Activated T-cell treated with anti-CD3 and anti-CD28 coated beads for 1 hour (primary cell): ENCODE measurements around the gene DYDC2.

Experiments
- DNase-seq: peaks from one replicate; pipeline ENCODE4 v3.0.0-alpha.2; 2020; ENCODE audit warnings: low read depth

DYDC2 gene

DNA sequence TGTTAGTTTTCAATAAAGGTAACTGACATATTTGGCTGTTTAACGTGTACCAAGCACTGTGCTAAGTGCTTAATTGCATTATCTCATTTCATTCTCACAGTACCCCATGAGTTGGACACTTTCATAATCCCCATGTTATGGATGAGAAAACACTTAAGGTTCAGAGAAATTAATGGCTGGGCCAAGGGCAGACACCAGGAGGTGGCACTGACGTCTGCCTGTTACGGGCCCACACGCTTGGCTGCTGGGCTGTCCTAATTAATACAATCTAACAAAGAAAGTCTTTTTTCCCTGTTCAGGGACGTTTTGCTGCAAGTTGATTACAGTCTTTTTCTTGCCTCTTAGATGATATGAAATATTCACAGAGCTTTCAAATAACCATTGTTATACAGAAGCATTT, 16.1 kb downstream of the DYDC2 start:
- no peak for DNase-seq

DNA sequence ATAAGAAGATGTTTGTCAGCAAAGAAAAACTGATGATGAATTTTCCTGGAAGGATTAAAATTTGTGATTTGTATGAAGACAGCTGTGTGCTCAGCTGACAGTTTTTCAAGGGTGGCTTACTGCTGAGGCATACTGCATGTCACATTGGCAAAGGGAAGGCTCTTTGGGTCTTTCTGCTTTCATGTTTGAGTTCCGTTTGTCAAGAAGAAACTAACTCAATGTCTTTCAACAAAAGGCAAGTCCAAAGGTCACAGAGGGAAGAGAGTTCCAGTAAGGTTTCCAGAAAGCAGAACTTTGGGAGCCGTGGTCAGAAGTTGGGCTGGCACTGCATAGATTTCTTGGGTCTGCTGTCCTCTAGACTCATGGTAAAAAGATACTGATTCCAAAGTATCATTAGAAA, 16.9 kb downstream of the DYDC2 start:
- no peak for DNase-seq

DNA sequence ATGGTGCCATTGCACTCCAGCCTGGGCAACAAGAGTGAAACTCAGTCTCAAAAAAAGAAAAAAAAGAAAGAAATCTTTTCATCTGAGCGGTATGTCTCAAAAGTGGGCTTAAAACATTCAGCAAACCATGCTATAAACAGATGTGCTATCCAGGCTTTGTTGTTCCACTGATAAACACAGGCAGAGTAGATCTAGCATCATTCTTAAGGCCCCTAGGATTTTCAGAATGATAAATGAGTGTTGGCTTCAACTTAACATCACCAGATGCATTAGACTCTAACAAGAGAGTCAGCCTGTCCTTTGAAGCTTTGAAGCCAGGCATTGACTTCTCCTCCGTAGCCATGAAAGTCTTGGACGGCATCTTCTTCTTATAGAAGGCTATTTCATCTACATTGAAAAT, 23.1 kb downstream of the DYDC2 start:
- DNase-seq = no peak

DNA sequence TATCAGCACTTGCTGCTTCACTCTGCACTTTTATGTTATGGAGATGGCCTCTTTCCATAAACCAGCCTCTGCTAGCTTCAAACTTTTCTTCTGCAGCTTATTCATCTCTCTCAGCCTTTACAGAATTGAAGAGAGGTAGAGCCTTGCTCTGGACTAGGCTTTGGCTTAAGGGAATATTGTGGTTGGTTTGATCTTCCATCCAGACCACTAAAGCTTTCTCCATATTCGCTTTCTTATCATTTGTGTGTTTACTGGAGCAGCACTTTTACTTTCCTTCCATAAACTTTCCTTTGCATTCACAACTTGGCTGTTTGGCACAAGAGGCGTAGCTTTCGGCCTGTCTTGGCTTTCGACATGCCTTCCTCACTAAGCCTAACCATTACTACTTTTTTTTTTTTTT, 23.6 kb downstream of the DYDC2 start:
- DNase-seq = no peak

DNA sequence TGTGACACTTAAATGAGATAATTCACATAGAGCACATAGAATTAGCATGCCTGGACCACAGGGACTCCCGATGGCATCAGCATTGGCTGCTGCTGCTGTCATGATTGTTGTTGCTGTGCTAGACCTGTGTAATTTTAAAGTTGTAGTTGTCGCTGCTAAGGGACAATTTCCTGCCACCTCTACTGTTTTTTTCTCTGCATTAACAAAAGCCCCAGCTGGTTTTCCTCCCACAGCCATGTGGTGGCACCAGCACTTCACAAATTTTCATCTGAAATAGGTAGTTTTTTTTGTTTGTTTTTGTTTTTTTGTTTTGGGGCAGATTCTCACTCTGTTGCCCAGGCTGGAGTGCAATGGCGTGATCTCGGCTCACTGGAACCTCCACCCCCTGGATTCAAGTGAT, 26.4 kb downstream of the DYDC2 start:
- peak; percentile 11 for DNase-seq

DNA sequence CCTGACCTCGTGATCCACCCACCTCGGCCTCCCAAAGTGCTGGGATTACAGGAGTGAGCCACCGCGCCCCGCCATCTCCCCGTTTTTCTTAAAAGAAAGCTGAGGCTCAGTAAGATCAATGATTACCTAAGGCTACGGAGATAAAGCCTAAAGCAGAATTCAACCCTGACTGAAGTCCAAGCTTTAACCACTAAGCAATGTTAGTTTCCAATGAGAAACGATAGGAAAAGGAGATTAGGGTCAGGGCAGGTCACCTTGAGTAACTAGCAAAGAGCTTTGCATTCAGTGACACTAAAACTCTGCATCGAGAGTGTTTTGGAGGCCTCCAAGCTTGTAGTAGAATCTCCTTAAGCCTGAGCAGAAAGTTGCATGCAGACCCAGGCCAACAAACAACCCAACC, 34.2 kb downstream of the DYDC2 start:
- DNase-seq = no peak

DNA sequence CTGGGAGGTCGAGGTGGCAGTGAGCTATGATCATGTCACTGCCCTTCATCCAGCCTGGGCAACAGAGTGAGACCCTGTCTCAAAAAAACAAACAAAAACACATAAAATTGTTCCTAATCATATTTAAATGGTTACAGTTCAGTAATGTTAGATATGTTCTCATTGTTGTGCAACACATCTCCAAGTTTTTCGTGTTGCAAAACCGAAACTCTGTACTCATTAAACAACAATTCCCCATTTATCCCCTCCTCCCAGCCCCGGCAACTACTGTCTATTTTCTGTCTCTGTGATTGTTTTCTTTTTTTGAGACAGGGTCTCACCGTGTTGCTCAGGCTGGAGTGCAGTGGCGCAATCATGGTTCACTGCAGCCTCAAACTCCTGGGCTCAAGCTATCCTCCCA, 35.7 kb downstream of the DYDC2 start:
- no peak for DNase-seq

DNA sequence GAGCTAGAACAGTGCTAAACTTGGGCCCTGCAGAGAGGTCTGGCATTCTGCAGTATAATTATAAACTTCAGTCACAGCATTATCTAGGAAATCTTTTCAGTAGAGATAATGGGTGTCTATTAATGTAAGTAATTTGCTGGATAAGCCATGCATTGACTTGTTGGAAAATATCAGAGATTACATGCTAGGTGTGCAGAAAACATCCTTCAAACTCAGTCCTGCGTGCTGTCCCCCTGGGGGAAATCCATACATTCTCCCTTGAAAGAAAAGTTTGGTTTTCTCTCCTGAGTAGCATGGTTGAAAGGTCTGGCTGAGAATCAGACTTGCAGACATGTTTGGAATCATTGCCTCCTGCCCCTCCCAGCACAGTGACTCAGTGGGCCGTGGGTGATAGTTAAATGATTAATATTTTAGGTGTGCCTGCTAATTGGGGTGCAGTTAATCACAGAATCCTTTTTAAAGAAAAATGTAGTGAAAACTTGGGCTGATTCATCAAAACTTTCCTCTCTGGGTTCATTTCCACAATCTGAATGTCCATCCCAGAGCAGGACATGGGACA, 37.9 kb downstream of the DYDC2 start:
- DNase-seq = no peak

DNA sequence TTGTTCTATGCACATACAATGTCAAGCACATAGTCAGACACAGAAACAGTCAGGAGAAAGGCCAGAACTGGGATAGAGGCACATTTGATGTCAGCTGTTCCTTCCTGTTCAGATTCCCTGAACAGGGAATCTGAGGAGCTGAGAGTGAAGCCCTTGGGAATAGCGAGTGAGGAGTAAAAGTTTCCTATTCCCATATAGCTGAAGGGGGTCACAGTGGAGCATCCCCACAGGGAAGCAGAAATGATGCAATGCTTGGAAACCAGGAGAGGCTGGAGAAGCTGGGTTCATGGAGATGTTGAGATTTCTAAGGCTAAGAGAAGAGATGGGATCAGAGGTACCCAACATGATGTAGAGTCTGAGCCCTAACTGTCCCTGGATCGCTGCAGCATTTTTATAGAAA, 40.4 kb downstream of the DYDC2 start:
- no peak for DNase-seq

DNA sequence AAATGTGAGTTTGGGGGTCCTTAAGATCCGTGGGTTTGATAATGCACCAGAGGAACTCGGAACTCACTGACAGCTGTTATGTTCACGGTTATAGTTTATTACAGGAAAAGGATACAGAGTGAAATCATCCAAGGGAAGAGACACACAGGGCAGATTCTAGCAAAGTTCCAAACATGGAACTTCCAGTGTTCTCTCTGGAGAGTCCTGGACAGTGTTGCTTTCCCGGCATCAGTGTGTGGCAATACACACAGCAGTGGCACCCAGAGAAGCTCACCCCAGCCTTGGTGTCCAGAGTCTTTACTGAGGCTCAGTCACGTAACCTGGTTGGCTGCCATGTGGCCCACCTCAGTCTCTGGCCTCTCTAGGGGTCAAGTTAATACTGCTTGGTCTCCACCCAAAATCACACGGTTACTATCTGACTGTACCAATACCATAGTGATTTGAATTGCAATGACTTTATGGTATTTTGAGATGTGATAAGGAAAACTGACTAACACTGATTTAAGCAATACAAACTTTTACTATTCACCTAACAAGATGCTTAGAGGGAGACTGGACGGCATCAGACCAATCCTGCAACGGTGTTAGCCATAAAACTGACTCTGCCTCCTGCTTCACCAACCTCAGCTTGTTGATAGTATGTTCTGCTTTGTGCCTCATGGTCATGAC, 43.7 kb downstream of the DYDC2 start:
- no peak for DNase-seq

DNA sequence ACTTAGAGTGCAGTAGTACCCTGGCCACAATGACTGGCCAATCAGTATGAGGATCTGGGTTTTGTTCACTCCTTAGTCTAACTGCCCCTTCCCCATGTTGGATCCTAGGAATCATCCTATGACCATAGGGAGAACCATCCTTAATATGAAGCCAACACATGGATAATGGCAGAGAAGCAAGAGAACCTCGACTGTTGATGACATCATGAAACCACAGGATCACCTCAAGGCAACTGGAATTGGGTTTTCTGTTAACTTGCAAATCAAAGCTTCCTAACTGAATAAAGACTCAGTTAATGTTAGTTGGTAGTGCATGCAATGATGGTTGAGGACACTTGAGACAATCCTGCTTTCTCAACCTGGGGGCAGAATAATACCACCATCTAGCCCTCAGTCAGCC, 48.5 kb downstream of the DYDC2 start:
- DNase-seq = no peak

DNA sequence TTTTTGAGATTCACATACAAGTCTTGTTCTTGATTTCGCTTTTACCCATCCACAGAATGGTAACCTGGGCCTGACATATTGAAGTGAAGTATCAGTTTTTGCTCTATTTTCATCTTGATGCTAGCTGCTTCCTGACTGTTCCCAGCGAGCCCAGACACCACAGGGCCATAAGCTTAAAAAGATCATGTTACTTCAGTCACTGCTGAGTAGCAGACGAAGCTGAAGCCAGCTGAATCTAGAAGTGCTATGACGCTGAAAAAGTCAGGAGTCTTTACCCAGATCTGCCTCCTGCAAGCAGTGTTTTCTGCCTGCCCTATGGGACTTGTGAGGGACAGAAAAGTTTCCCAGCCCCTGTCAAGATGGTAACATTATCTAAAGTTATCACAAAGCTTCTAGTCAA, 49.0 kb downstream of the DYDC2 start:
- DNase-seq = no peak

DNA sequence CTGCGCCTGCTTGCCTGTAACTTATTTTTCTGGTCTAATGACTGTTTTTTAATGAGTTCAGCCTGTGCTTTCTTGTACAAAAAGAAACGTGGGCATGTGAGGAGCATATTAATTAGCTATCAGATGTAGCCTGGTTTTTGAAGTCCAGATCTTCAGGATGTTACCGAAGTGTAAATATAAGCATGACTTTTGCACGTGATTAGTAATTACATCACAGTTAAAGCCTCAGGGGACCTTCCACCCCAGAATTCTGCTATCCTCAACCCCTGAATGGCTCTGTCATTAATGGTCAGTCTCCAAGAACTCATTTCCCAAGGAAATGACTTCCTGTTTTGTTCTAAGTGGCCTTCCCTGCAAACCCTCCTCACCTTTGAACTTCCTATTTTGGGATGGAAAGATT, 49.6 kb downstream of the DYDC2 start:
- DNase-seq = no peak

DNA sequence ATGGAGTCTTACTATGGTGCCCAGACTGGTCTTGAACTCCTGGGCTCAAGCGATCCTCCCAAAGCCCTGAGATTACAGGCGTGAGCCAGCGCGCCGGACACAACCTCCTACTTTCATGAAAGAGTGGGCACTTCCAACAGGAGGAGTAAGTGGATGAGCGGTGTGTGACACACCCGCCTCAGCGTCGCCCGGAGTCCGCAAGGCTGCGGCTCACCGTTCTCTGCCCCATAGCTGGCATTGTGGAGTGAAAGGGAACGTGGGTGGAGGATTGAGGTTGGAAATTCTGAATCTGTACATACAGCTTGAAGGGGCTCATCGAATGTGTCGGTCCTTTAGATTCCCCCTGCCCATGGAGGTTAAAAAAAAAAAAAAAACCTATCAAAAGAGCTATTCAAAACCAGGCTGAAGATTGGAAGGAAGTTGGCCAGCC, 51.2 kb downstream of the DYDC2 start:
- peak; percentile 4 for DNase-seq

DNA sequence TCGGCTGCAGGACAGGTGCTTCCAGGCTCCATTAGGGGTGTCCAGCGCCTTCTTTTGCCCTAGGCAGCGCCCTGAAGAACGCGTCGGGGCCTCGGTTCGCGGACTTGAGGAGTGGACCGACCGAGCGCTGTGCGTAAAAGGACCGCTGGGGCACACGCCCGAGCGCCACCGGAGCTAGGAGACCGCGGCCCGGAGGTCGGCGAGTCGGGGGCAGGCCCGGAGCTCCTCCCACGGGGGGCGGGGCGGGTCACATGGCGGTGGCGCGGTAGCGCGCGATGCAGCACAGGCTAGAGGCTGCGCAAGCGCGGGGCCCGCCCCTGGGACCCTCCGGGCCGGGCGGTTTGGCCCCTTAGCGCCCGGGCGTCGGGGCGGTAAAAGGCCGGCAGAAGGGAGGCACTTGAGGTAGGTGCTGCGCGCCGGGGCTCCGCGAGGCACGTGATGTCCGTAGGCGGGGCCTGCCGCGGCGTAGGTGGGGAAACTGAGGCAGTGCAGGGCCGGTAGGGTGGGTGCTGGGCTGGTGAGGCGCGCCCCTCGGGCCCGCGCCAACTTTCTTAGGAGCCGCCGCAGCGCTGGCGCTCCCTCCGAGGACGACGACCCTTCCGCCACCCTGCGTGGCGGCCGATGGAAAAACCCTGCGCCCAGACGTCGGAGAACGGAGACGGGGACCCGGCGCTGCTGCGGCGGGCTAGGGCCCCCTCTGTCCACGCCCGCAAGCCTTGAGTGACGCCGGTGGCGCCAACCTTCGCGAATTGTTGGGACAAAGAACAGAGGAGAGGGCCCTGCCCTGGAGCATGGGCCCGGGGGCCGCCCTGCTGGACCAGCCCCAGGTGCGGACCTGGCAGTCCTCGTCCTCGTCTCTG, 51.9 kb downstream of the DYDC2 start, which contains the start of gene PRXL2A:
PRXL2A (plus strand) TSS at position 310 of the 860 bp plus-strand sequence. CDS start 11,917 bp downstream, outside the sequence.
- DNase-seq = peak; percentile 71

DNA sequence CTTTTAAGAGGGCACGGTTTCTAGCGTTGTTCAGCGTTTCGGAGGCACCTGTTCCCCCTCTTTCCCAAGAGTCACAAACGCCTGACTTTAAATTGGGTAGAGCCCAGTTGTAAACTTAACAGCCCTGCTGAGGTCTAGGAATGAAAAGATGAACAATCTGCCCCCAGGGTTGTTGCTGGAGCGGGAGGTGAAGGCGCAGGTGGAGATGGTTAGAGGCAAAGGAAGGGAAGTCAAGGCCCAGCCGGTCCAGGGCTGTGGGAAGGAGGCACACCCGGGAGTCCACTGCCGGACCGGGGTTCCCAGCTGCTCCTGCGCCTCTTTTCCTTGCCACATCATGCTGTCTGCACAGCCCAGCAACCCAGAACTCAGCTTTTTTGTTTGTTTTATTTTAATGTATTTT, 52.5 kb downstream of the DYDC2 start:
- no peak for DNase-seq

DNA sequence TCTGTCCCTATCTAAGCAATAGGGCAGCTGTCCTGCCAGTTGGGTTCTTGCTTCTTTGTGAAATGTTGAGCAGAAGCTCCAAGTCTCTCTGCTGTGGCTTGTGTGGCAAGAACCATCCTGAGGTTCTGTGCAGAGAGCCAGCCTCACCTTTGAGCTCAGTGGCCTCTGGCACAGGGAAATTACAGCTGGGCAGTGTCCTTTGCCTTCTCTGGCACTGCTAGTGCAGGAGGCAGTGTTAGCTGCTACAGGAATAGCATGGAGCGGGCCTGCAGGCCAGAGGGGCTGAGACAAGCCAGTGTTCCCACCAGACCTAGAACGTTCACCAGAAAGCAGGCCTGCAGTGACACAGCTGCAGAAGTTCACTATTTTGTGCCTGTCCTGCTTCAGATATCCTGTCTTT, 53.5 kb downstream of the DYDC2 start:
- no peak for DNase-seq

DNA sequence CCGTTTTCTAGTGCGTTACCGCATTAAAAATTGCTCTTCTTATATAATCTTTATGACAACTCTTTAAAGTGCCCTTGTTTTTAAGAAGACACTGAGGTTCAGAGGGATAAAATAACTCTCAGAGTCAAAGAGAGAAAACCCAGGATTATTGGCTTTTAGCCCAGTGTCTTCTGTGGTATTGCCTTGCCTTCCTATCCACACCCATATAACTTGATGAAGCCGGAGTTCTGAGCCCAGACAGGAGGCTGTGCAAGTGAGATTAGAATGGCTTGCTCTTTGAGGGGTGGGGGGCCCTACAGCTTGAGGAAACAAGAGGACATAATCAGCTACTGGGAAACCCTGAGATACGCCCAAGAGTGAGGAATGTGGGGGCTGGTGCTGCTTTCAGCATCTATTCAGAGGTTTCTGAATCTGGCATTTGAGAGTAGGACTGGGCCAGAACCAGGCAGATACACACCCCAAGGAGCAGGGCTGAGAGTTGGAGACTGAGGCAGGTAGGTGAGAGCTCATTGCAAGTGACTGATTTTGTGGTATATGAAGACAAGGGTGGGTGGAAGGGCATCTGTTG, 54.1 kb downstream of the DYDC2 start:
- no peak for DNase-seq

DNA sequence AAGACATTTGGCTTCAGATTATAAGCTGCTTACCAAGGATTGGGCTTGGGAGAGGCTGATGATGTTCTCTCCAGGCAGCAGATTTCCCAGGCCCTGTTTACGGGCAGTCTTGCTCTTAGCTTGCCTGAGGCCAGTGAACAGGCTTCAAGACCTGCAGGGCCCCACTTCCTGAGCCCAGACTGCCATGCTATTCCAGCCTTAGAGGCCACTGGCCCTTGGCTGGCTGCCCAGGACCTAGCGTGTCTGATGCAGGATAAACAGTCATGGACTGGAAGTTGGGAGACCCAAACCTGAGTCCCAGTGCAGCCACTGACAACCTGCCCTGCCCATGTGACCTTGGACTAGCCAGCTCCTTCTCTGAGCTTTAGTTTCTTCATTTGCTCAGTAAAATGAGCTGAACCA, 54.7 kb downstream of the DYDC2 start:
- no peak for DNase-seq

DNA sequence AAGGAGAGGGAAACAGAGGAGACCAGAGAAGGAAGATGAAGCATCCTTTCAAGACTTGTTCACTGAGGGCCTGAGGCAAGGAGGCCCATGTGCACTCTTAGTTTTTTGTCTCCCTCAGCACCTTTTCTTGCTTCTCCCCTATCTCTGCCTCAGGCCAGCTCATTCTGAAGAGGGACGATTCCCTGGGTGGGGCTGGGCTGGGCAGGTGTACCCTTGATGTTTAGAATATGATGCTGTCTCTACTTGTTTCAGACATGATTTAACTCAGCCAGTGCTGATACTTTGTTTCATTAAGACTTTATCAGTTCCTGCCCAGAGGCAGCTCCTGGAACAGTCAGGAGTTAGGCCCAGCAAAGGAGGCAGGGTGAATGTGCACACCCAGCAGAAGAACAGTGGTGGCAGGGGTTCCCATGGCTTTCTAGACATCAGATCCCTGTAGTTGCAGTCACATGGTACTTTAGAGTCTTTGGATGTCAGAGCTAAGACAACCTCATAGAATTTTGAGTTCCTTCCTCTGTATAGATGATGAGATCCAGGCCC, 55.2 kb downstream of the DYDC2 start:
- DNase-seq = no peak

DNA sequence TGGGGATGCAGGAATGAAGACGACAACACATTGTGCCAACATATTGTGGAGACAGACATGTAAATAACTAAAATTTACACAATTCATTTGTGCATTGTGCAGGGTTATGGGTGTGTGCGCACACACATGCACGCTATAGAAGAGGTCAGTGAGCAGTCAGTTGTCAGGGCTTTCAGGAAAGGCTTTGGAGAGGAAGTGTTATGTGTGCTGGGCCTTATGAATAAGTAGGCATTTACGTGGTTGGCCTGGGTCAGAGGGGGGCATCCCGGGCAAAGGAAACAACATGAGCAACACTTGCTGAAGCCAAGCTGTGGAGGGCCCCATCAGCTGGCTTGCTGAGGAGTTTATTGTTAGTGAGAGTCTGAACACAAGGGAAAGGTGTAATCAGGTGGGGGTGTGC, 55.9 kb downstream of the DYDC2 start:
- no peak for DNase-seq

DNA sequence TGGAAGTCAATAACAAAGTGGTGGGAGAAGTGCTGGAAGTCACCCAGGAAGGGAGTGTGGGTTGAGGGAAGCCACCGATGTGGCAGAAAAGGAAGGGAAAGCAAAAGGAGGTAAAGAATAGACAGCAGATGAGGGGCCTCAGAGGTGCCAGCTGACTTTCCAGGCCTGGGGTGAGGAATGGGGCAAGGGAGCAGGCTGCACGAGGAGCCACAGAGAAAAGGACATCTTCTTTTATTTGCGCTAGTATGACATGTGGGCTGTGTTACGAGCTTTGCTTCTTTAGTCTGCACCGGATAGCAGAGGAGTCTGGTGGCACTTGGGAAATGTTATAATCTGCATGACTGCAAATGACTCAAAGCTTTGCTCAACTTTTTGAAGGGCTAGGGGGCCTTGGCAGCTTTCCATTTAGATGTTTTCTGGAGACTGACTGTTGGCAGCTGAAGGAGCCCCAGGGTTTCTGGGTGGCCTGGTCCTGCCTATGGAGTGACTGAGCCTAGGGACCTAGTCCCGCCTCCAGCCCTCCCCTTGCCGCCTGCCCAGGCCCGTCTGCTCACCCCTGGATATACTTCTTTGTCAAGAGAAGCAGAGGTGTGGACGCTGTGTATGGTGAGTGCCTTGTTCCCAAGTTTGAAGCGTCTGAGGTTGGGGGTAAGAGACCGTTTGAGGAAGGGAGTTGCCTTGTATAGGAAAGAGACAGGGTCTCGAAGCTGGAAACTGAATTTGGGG, 56.9 kb downstream of the DYDC2 start:
- DNase-seq = no peak
